IPS DF 6.9 (cell line): ENCODE data around the gene DIS3L2.

Experiments used
- DNase-seq: peaks from one replicate; pipeline ENCODE4 v3.0.0-alpha.2; 2013; ENCODE audit warnings: low read depth, low spot score
- H3K27ac ChIP-seq: one replicate; pipeline ENCODE4 v1.5.1; 2013; ENCODE audit warnings: low read length, control low read depth
- H3K27me3 ChIP-seq: 2 replicates; pipeline ENCODE4 v1.6.1; 2013; ENCODE audit warnings: mild to moderate bottlenecking, low read length; ENCODE audit not compliant: control insufficient read depth, insufficient read depth
- H3K36me3 ChIP-seq: 2 replicates; pipeline ENCODE4 v1.6.1; 2013; ENCODE audit warnings: low read length; ENCODE audit not compliant: control insufficient read depth, insufficient read depth
- H3K4me1 ChIP-seq: 2 replicates; pipeline ENCODE4 v1.6.1; 2013; ENCODE audit warnings: low read length; ENCODE audit not compliant: control insufficient read depth, insufficient read depth
- H3K4me3 ChIP-seq: 2 replicates; pipeline ENCODE4 v1.5.1; 2013; ENCODE audit warnings: mild to moderate bottlenecking, low read length
- H3K9me3 ChIP-seq: 2 replicates; pipeline ENCODE4 v1.6.1; 2013; ENCODE audit warnings: low read length, inconsistent platforms; ENCODE audit not compliant: control insufficient read depth, insufficient read depth
- WGBS: extraction: QIAGEN DNeasy Blood & Tissue Kit; methylation state at CpG from one replicate; pipeline ENCODE4 v1.1.7; 2013; ENCODE audit warnings: mixed read lengths, missing lambda C conversion rate; ENCODE audit not compliant: insufficient read length, insufficient coverage; 5-methylcytosine and 5-hydroxymethylcytosine counted together

The DIS3L2 gene

DNA sequence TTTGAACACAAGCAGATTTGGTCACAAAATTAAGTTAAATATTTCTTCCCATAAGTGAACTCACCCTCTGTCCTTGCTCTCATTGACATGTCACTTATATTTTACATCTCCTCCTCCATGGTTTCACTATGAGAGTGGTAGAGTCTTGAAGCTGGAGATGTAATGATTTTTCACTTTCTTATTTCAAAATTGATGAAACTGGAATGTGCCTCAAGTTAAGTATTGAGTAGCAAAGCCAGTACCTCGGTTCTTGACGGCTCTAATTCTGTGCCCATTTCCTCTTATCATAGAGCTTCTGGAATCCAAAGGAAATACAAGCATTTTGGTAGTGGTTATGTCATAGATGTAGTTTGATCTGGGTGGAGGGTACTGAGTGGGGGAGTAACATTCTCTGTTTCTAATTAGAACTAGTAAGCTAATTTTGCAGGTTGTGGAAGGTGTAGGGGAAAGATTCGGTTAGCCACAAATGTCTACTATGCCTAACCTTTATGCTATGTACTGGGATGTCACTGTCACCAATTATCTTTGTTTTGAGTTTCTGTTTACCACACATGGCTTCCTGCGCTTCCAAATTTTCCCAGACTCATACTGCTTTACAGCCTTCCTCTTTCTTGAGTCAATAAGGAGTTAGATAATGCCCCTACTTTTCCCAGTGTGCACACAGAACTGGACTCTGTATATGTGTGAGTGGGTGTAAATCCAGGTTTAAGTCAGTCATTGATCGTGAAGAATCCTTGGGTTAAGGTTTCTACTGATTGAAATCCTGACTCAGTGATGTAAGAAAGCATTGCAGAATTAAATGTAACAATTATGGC lies 96.8 kb downstream of the DIS3L2 start:
- Histone ChIP-seq H3K36me3 (no peaks in the 10 kb centered on the region), H3K4me3 (no peak overlapping the region)
- no CpG with 5 or more reads among the region's 5 CpGs for WGBS

DNA sequence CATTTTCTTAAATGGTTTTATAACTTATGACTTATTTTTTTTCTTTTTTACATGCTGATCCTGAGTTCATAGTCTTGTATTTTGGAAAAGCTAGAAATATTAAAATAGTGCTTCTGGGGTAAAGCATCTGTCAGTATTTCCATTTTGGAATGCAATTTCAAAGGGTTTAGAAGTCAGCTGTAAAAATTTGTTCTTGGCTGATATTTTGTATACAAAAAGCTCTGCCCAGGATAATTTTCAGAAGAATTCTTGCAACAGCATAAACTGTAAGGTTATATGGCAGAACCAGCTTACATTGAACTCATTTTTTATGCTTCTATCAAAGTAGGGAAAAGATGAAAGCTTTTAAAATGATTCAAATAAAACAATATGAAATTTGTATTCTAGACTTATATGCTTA lies 97.4 kb downstream of the DIS3L2 start:
- DNase-seq = no peak
- H3K36me3 ChIP-seq = no peaks in the 10 kb centered on the region
- no peak overlapping the region for H3K4me3 ChIP-seq
- H3K27me3 ChIP-seq = no peaks in the 10 kb centered on the region
- H3K4me1 ChIP-seq = no peaks in the 10 kb centered on the region
- H3K9me3 ChIP-seq = no peaks in the 10 kb centered on the region
- no peak overlapping the region for H3K27ac ChIP-seq

More for the DNA sequence above, 96.8 kb downstream of the DIS3L2 start:
- no peaks in the 10 kb centered on the region for H3K9me3 ChIP-seq
- no peak overlapping the region for H3K27ac ChIP-seq
- no peaks in the 10 kb centered on the region for H3K27me3 ChIP-seq
- no peak for DNase-seq
- no peaks in the 10 kb centered on the region for H3K4me1 ChIP-seq

GRCh38 chr2:232061265-232061664 lies 99.8 kb downstream of the DIS3L2 start:
- DNase-seq = no peak
- no CpG with 5 or more reads among the region's 4 CpGs for WGBS
- Histone ChIP-seq H3K4me1 (no peaks in the 10 kb centered on the region), H3K4me3 (no peak overlapping the region), H3K27ac (no peak overlapping the region), H3K27me3 (no peaks in the 10 kb centered on the region; the same call in 1 of the 2 replicates), H3K36me3 (no peaks in the 10 kb centered on the region), H3K9me3 (no peaks in the 10 kb centered on the region)

DNA sequence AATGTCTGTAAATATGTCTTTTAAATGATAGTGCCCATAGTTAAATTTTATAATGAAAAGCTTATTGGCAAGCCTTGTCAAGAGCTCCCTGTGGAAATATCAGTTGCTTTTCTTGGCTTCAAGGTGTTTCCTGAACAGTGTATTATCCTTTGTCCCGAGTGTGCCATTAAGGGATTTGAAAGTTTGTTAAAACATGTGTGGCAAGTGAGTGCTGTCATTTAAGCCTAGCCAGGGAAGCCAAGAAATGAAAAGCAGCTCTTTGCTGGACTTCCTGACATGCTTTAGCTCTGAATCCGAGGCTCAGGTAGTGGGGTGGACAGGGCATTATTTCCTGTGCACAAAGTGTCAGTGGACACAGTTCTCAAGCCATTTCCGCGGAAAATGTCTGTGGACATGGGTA lies 111.5 kb downstream of the DIS3L2 start:
- H3K27me3 ChIP-seq = no peaks in the 10 kb centered on the region
- no peak overlapping the region for H3K4me3 ChIP-seq
- H3K27ac ChIP-seq = no peak overlapping the region
- no peaks in the 10 kb centered on the region for H3K4me1 ChIP-seq
- no peak for DNase-seq
- H3K36me3 ChIP-seq = no peaks in the 10 kb centered on the region
- no CpG with 5 or more reads among the region's 4 CpGs for WGBS
- no peaks in the 10 kb centered on the region for H3K9me3 ChIP-seq

- Histone ChIP-seq H3K4me1 (no peaks in the 10 kb centered on the region), H3K9me3 (no peaks in the 10 kb centered on the region), H3K27ac (no peak overlapping the region), H3K27me3 (no peaks in the 10 kb centered on the region), H3K4me3 (no peak overlapping the region), H3K36me3 (no peaks in the 10 kb centered on the region)
- no CpG with 5 or more reads among the region's 3 CpGs for WGBS
- no peak for DNase-seq
These were observed 112.2 kb downstream of the DIS3L2 start for GRCh38 chr2:232073699-232074098.

DNA sequence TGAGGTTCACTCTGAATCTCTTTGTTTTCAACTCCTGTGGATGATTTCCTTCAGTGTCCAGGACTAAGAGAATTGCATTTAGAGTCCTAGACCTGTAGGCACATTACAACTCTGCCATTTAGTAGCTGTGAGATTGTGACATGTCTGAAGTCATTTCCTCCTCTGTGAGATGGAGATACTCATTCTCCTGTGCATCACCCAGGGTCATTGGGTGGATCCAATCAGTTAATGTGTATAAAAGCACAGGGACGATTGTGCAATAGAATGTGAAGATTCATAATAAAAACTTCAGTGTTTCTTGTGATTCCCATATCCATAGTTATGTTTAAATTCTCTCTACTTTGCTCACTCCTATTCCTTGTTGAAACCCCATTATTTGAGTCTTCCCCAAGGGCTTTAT lies 113.6 kb downstream of the DIS3L2 start:
- Histone ChIP-seq H3K4me1 (no peaks in the 10 kb centered on the region), H3K4me3 (no peak overlapping the region), H3K27ac (no peak overlapping the region), H3K9me3 (no peaks in the 10 kb centered on the region), H3K27me3 (no peaks in the 10 kb centered on the region), H3K36me3 (no peaks in the 10 kb centered on the region)
- WGBS = no CpG with 5 or more reads among the region's 1 CpG
- no peak for DNase-seq

- no CpG with 5 or more reads among the region's 1 CpG for WGBS
- no peak for DNase-seq
- Histone ChIP-seq H3K36me3 (no peaks in the 10 kb centered on the region), H3K27me3 (no peaks in the 10 kb centered on the region), H3K4me3 (no peak overlapping the region), H3K9me3 (no peaks in the 10 kb centered on the region), H3K4me1 (no peaks in the 10 kb centered on the region), H3K27ac (no peak overlapping the region)
These were observed 114.3 kb downstream of the DIS3L2 start for GRCh38 chr2:232075859-232076258.

DNA sequence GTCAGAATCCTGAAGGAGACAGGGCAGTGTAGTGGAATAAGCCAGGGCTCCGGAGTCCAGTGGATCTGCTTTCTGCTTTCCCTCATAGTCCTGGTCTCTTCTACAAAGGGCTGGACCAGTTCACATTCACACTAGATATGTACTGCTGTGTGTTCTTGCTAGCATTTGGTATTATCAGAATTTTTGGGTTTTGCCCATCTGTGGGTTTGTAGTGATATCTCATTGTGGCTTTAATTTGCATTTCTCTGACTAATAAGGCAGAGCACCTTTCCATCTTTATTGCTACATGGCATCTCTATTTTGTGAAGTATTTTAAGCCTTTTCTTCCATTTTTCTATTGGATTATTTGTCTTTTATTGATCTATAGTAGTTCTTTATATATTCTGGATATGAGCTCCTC lies 114.8 kb downstream of the DIS3L2 start:
- no peaks in the 10 kb centered on the region for H3K9me3 ChIP-seq
- H3K36me3 ChIP-seq = no peaks in the 10 kb centered on the region
- no CpG with 5 or more reads among the region's 1 CpG for WGBS
- no peak overlapping the region for H3K4me3 ChIP-seq
- H3K4me1 ChIP-seq = no peaks in the 10 kb centered on the region
- H3K27ac ChIP-seq = no peak overlapping the region
- no peaks in the 10 kb centered on the region for H3K27me3 ChIP-seq
- DNase-seq = no peak

DNA sequence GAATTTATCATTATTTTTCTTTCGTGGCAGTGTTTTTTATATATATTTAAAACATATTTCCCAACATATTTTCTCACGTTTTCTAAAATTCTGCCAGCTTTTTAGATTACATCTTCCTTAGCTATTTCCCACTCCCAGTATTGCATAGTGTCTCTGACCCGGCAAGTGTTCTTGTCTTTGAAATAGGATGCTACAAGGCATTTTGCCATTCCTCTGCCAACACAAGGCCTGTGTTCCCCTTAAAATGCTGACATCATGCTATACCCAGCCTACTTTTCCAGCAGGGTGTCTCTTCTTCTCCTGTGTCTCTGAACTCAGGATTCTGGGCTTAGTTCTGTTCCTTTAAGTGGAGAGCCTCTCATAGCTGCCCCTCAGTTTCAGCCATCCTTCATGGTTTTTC lies 115.2 kb downstream of the DIS3L2 start:
- H3K27me3 ChIP-seq = no peaks in the 10 kb centered on the region
- H3K36me3 ChIP-seq = no peaks in the 10 kb centered on the region
- no peaks in the 10 kb centered on the region for H3K9me3 ChIP-seq
- no peak for DNase-seq
- no peak overlapping the region for H3K4me3 ChIP-seq
- H3K27ac ChIP-seq = no peak overlapping the region
- H3K4me1 ChIP-seq = no peaks in the 10 kb centered on the region
- WGBS = no CpG with 5 or more reads among the region's 3 CpGs

DNA sequence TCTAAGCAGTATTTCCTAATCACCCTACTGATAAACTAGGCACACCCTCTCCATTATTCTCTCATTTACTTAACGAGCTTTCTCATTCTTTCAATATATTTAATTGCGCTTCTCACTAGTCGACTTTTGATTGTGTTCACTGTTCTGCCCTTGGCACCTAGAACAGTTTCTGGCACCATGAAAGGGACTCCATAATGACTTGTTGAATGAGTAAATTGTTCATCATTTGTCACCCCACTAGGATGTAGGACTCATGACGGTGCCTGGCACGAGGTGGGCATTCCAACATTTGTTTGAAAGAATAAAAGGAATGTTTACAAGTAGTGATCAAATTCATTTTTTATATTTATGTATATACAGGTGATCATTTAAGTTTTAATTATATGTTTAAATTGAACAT lies 123.7 kb downstream of the DIS3L2 start:
- H3K4me3 ChIP-seq = no peak overlapping the region
- no peaks in the 10 kb centered on the region for H3K27me3 ChIP-seq
- WGBS = 100% methylated on average over 3 of the region's 5 CpGs
- DNase-seq = no peak
- H3K4me1 ChIP-seq = no peaks in the 10 kb centered on the region
- H3K36me3 ChIP-seq = no peaks in the 10 kb centered on the region
- H3K9me3 ChIP-seq = no peaks in the 10 kb centered on the region
- no peak overlapping the region for H3K27ac ChIP-seq

GRCh38 chr2:232085826-232086425 lies 124.4 kb downstream of the DIS3L2 start:
- no CpG with 5 or more reads among the region's 16 CpGs for WGBS
- no peak overlapping the region for H3K27ac ChIP-seq
- DNase-seq = no peak
- no peaks in the 10 kb centered on the region for H3K27me3 ChIP-seq
- H3K4me1 ChIP-seq = no peaks in the 10 kb centered on the region
- H3K9me3 ChIP-seq = no peaks in the 10 kb centered on the region
- H3K4me3 ChIP-seq = no peak overlapping the region
- H3K36me3 ChIP-seq = no peaks in the 10 kb centered on the region
